ENCODE data around the gene PRKRA.

GRCh38 chr2:178499640-178500039, 48.7 kb upstream of the PRKRA start:
- no peak for TF ChIP-seq REST (IDR thresholded peaks at IDR 0.05; ENCODE audit: insufficient read depth in 1 of 2, low read depth in 2 of 2, low read length in 2 of 2)
- TF ChIP-seq POLR2AphosphoS5 (IDR thresholded peaks at IDR 0.05; ENCODE audit: low read depth, low read length), result no peak
- no peak for TF ChIP-seq TAF1 (IDR thresholded peaks at IDR 0.05; ENCODE audit: borderline replicate concordance, insufficient read depth, low read length)
